ENCODE data around the gene UNC5C.

Gene UNC5C

DNA sequence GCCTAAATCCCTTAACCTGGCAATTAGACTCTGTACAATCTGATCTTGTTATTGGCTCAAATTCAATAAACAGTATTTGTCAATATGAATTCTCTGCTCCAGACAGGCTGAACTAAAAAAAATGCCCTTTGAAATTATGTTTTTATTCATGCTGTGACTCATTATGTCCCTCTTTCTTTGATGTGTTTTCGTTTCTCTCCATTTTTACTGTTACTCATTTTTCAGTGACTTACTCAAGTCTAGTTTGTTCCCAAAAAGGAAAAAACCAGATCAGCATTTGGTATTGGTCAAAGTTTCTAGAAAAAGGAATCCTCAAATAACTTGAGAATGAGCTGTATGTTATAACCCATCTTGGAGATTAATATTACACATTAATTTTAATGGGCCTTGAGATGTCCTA is 40.4 kb downstream of the UNC5C start:
- Histone ChIP-seq H4K20me1 (ENCODE audit: insufficient read depth, low read length) (no peaks in the 10 kb centered on the region), H3K36me3 (ENCODE audit: insufficient read depth, low read length) (no peaks in the 10 kb centered on the region), H3K27ac (ENCODE audit: low read depth, low read length, poor library complexity, severe bottlenecking) (no peak overlapping the region), H3K79me2 (ENCODE audit: insufficient read depth, low read length) (no peaks in the 10 kb centered on the region), H2AFZ (ENCODE audit: low read length) (no peak overlapping the region), H3F3A (ENCODE audit: insufficient read depth, low read length) (no peaks in the 10 kb centered on the region), H3K4me3 (ENCODE audit: low read depth, low read length, poor library complexity, severe bottlenecking) (no peak overlapping the region), H3K4me2 (ENCODE audit: low read length) (no peak overlapping the region), H3K27me3 (ENCODE audit: insufficient read depth, low read length) (no peaks in the 10 kb centered on the region), H3K9me2 (ENCODE audit: low read depth, low read length) (no peaks in the 10 kb centered on the region), H3K9ac (ENCODE audit: low read length) (no peak overlapping the region), H3K4me1 (ENCODE audit: insufficient read depth, low read length, severe bottlenecking) (no peaks in the 10 kb centered on the region), H3K9me3 (ENCODE audit: low read length) (no peaks in the 10 kb centered on the region)
- TF ChIP-seq, protein P1, sequence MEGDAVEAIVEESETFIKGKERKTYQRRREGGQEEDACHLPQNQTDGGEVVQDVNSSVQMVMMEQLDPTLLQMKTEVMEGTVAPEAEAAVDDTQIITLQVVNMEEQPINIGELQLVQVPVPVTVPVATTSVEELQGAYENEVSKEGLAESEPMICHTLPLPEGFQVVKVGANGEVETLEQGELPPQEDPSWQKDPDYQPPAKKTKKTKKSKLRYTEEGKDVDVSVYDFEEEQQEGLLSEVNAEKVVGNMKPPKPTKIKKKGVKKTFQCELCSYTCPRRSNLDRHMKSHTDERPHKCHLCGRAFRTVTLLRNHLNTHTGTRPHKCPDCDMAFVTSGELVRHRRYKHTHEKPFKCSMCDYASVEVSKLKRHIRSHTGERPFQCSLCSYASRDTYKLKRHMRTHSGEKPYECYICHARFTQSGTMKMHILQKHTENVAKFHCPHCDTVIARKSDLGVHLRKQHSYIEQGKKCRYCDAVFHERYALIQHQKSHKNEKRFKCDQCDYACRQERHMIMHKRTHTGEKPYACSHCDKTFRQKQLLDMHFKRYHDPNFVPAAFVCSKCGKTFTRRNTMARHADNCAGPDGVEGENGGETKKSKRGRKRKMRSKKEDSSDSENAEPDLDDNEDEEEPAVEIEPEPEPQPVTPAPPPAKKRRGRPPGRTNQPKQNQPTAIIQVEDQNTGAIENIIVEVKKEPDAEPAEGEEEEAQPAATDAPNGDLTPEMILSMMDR (IDR thresholded peaks at IDR 0.05; ENCODE audit: low read length) = no peak
- TF ChIP-seq EZH2 (IDR thresholded peaks at IDR 0.05; ENCODE audit: borderline replicate concordance, low read length) = no peak

DNA sequence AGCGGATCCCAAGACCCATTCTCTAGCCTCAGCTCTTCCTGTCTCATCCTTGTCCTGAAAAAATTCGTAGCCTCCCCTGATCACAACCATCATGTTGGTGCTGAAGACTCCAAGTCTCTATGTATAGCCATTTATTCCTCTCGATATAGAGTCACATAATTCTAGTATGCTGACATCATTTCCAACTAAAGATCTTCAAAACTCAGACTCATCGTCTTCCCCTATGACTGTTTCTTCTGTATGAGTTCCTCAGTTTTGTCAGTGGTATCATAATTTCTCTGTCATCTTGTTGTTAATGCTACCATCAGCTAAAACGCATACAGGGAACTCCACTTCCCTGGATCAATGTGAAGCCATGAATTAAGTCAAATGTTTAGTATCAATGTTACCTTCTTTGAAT is 41.2 kb downstream of the UNC5C start:
- H3K36me3 ChIP-seq (ENCODE audit: insufficient read depth, low read length) = no peaks in the 10 kb centered on the region
- no peaks in the 10 kb centered on the region for H3K79me2 ChIP-seq (ENCODE audit: insufficient read depth, low read length)
- H3K27me3 ChIP-seq (ENCODE audit: insufficient read depth, low read length) = no peaks in the 10 kb centered on the region
- H3F3A ChIP-seq (ENCODE audit: insufficient read depth, low read length) = no peaks in the 10 kb centered on the region
- H2AFZ ChIP-seq (ENCODE audit: low read length) = no peak overlapping the region
- H3K9ac ChIP-seq (ENCODE audit: low read length) = no peak overlapping the region
- H3K9me3 ChIP-seq (ENCODE audit: low read length) = no peaks in the 10 kb centered on the region
- no peaks in the 10 kb centered on the region for H3K4me1 ChIP-seq (ENCODE audit: insufficient read depth, low read length, severe bottlenecking)
- H3K4me2 ChIP-seq (ENCODE audit: low read length) = no peak overlapping the region
- no peaks in the 10 kb centered on the region for H4K20me1 ChIP-seq (ENCODE audit: insufficient read depth, low read length)
- TF ChIP-seq, protein P1 (IDR thresholded peaks at IDR 0.05; ENCODE audit: low read length) = no peak
- TF ChIP-seq EZH2 (IDR thresholded peaks at IDR 0.05; ENCODE audit: borderline replicate concordance, low read length) = no peak
- no peak overlapping the region for H3K27ac ChIP-seq (ENCODE audit: low read depth, low read length, poor library complexity, severe bottlenecking)
- H3K4me3 ChIP-seq (ENCODE audit: low read depth, low read length, poor library complexity, severe bottlenecking) = no peak overlapping the region
- no peaks in the 10 kb centered on the region for H3K9me2 ChIP-seq (ENCODE audit: low read depth, low read length)

DNA sequence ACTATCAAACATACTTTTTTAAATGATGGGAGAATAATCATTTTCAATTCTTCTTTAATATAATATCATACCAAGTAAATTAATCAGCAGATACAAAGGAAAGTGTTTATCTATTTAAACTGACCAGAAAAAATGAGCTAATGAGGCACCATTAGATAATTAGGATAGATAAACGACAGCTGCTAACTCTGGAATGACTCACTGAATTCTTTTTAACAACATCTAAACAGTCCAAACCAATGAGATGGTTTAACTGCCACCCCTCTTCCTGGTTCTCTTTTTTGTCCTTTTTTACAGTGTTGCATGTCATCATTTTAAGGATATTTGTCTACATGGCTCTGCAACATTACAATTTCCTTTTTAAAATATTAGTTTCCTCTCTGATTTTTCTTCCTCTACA is 41.6 kb downstream of the UNC5C start:
- H3K4me2 ChIP-seq (ENCODE audit: low read length) = no peak overlapping the region
- TF ChIP-seq, protein P1 (IDR thresholded peaks at IDR 0.05; ENCODE audit: low read length) = no peak
- no peak for TF ChIP-seq EZH2 (IDR thresholded peaks at IDR 0.05; ENCODE audit: borderline replicate concordance, low read length)
- H3K36me3 ChIP-seq (ENCODE audit: insufficient read depth, low read length) = no peaks in the 10 kb centered on the region
- H3F3A ChIP-seq (ENCODE audit: insufficient read depth, low read length) = no peaks in the 10 kb centered on the region
- no peaks in the 10 kb centered on the region for H3K4me1 ChIP-seq (ENCODE audit: insufficient read depth, low read length, severe bottlenecking)
- H3K4me3 ChIP-seq (ENCODE audit: low read depth, low read length, poor library complexity, severe bottlenecking) = no peak overlapping the region
- H4K20me1 ChIP-seq (ENCODE audit: insufficient read depth, low read length) = no peaks in the 10 kb centered on the region
- H3K9me3 ChIP-seq (ENCODE audit: low read length) = no peaks in the 10 kb centered on the region
- H3K9ac ChIP-seq (ENCODE audit: low read length) = no peak overlapping the region
- H3K27ac ChIP-seq (ENCODE audit: low read depth, low read length, poor library complexity, severe bottlenecking) = no peak overlapping the region
- H2AFZ ChIP-seq (ENCODE audit: low read length) = no peak overlapping the region
- H3K27me3 ChIP-seq (ENCODE audit: insufficient read depth, low read length) = no peaks in the 10 kb centered on the region
- H3K79me2 ChIP-seq (ENCODE audit: insufficient read depth, low read length) = no peaks in the 10 kb centered on the region
- no peaks in the 10 kb centered on the region for H3K9me2 ChIP-seq (ENCODE audit: low read depth, low read length)
